HepG2 (cell line): ENCODE results near the gene TMEM63B. TPM values are rescaled to one million over a fixed set of nuclear protein-coding genes. Genes with fewer than 3 reads are reported as not detected.

ENCODE experiments used
- ATM ChIP-seq: fragments of 450-650 bp; IDR thresholded peaks from 2 replicates; pipeline ENCODE4 v1.7.1; 2017; ENCODE audit warnings: mild to moderate bottlenecking, borderline replicate concordance
- CBFB ChIP-seq: sonication (generic); formaldehyde crosslinking; IDR thresholded peaks from 2 replicates; pipeline ENCODE4 v1.4.0; 2020; ENCODE audit warnings: missing genetic modification reagents
- FLYWCH1 ChIP-seq: sonication (generic); formaldehyde crosslinking; IDR thresholded peaks from 2 replicates; pipeline ENCODE4 v1.8.1; 2023; ENCODE audit warnings: mild to moderate bottlenecking, missing genetic modification reagents
- HBP1 ChIP-seq: IDR thresholded peaks from 2 replicates; pipeline ENCODE4 v1.6.1; 2016; ENCODE audit warnings: low read depth, control low read depth
- HDAC1 ChIP-seq: sonication (generic); formaldehyde crosslinking; IDR thresholded peaks from 2 replicates; pipeline ENCODE4 v1.5.1; 2020; ENCODE audit warnings: mild to moderate bottlenecking, missing genetic modification reagents
- JUN ChIP-seq: sonication (generic); formaldehyde crosslinking; IDR thresholded peaks from 2 replicates; pipeline ENCODE4 v1.4.0; 2020; ENCODE audit warnings: mild to moderate bottlenecking, missing genetic modification reagents
- MAZ ChIP-seq, 2 experiments: sonication (generic) in 1 of 2; formaldehyde crosslinking in 1 of 2; IDR thresholded peaks; 2 replicates each; pipeline versions ENCODE4 v1.5.0 to v1.6.1; 2012 to 2020; ENCODE audit warnings: low read depth in 2 of 2, mild to moderate bottlenecking in 2 of 2, borderline replicate concordance in 1 of 2, improper control_type of control experiment in 1 of 2, low read length in 1 of 2, missing genetic modification reagents in 1 of 2, moderate library complexity in 1 of 2
- MLX ChIP-seq: IDR thresholded peaks from 2 replicates; pipeline ENCODE4 v1.6.1; 2016
- SP5 ChIP-seq: IDR thresholded peaks from 2 replicates; pipeline ENCODE4 v1.6.1; 2016; ENCODE audit warnings: low read depth, borderline replicate concordance
- ZBTB33 ChIP-seq: sonication (generic); formaldehyde crosslinking; IDR thresholded peaks from 2 replicates; pipeline ENCODE4 v1.4.0; 2020; ENCODE audit warnings: missing genetic modification reagents
- ZFY ChIP-seq: sonication (generic); formaldehyde crosslinking; IDR thresholded peaks from 2 replicates; pipeline ENCODE4 v1.4.0; 2020; ENCODE audit warnings: missing genetic modification reagents
- ZKSCAN5 ChIP-seq: sonication (generic); formaldehyde crosslinking; IDR thresholded peaks from 2 replicates; pipeline ENCODE4 v1.5.1; 2020; ENCODE audit warnings: mild to moderate bottlenecking, missing genetic modification reagents
- ZNF207 ChIP-seq: fragments of 450-650 bp; IDR thresholded peaks from 2 replicates; pipeline ENCODE4 v1.6.1; 2016; ENCODE audit warnings: antibody characterized with exemption, borderline replicate concordance
- ZNF572 ChIP-seq: sonication (generic); formaldehyde crosslinking; IDR thresholded peaks from 2 replicates; pipeline ENCODE4 v1.5.1; 2020; ENCODE audit warnings: mild to moderate bottlenecking, missing genetic modification reagents
- ZNF740 ChIP-seq: sonication (generic); formaldehyde crosslinking; IDR thresholded peaks from 2 replicates; pipeline ENCODE4 v1.4.0; 2020; ENCODE audit warnings: missing genetic modification reagents
- ZSCAN29 ChIP-seq: sonication (generic); formaldehyde crosslinking; conservative IDR thresholded peaks from 2 replicates; pipeline ENCODE4 v1.4.0; 2020; ENCODE audit warnings: mild to moderate bottlenecking, missing genetic modification reagents
- polyA plus RNA-seq, 8 experiments: library from polyadenylated mRNA; depleted of rRNA in 3 of 8; stranded (reverse) in 7 of 8; unstranded in 1 of 8; fragments of >200 nt; fragmentation: Illumina TruSeq in 4 of 8; extraction: Trizol in 4 of 8; gene quantifications; 2 replicates each; pipeline versions ENCODE4 v1.2.1 to v1.2.3, GENCODE V29; 2011 to 2016; ENCODE audit warnings: low read depth in 4 of 8, missing spikeins in 1 of 8, mixed read lengths in 1 of 8; ENCODE audit not compliant: insufficient read depth in 1 of 8
- total RNA-seq, 5 experiments: library from RNA; depleted of rRNA; stranded (reverse); fragments of >200 nt; fragmentation: Illumina TruSeq; extraction: Trizol; gene quantifications; 2 replicates each; pipeline ENCODE4 v1.2.3, GENCODE V29; 2016; ENCODE audit warnings: low read depth in 1 of 5
- TF ChIP-seq, protein P1 (sequence below): sonication (generic); formaldehyde crosslinking; IDR thresholded peaks from 2 replicates; pipeline ENCODE4 v1.8.1; 2023; ENCODE audit warnings: mild to moderate bottlenecking, inconsistent platforms, moderate library complexity, missing genetic modification reagents, borderline replicate concordance
- TF ChIP-seq, protein P2 (sequence below): sonication (generic); formaldehyde crosslinking; IDR thresholded peaks from 2 replicates; pipeline ENCODE4 v1.9.0; 2021; ENCODE audit warnings: missing genetic modification reagents, mild to moderate bottlenecking, borderline replicate concordance
- TF ChIP-seq, protein P3 (sequence below): sonication (generic); formaldehyde crosslinking; IDR thresholded peaks from 2 replicates; pipeline ENCODE4 v1.4.0; 2020; ENCODE audit warnings: mild to moderate bottlenecking, missing genetic modification reagents

TMEM63B gene
- total and polyA plus RNA-seq, 2 of the 13 experiments (the other 11 are each of a cell fraction or from before 2014, with no cell fraction given) = 27.4 to 75.8 TPM

DNA sequence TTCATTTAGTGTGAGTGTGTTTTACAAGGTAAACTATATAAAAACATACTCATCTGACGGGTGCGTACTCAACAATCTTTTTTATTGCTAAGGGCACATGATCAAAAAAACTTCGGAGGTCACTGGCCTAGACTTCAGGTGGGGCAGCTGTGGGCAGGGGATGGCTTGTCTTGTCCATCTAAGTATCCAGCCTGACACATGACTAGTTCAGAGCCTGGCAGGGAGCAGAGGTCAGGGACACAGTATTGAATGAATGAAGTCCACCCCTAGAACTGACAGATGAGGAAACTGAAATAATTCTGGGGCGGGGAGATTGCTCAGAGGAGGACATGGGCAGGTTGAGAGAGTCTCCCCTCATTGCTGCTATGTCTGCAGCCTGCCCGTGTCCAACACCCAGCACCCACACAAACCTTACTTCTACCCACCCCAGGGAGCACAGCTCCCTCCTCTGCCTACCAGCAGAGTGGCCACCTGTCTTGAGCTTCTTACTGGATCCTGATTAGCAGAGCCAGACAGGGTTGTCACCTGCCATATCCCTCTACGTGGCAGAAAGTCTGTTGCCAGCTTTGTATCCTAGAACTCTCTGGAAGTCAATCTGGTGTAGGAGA lies 49.0 kb upstream of the TMEM63B start (continued):
- TF ChIP-seq, protein P1, sequence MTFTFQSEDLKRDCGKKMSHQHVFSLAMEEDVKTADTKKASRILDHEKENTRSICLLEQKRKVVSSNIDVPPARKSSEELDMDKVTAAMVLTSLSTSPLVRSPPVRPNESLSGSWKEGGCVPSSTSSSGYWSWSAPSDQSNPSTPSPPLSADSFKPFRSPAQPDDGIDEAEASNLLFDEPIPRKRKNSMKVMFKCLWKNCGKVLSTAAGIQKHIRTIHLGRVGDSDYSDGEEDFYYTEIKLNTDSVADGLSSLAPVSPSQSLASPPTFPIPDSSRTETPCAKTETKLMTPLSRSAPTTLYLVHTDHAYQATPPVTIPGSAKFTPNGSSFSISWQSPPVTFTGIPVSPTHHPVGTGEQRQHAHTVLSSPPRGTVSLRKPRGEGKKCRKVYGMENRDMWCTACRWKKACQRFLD (CRISPR knock-in tag) = no peak
- TF ChIP-seq HBP1 (CRISPR knock-in tag) (peak; percentile 60; the same call in 1 of the 2 replicates), SP5 (CRISPR knock-in tag) (peak; percentile 34; the same call in 1 of the 2 replicates), ZNF572 (CRISPR knock-in tag) (no peak; the same call in 1 of the 2 replicates), MLX (CRISPR knock-in tag) (no peak), ZKSCAN5 (no peak), FLYWCH1 (CRISPR knock-in tag) (no peak), ZNF740 (CRISPR knock-in tag) (no peak), ATM (no peak), ZFY (CRISPR knock-in tag) (no peak), CBFB (CRISPR knock-in tag) (no peak), JUN (no peak), HDAC1 (peak; percentile 63; the same call in 1 of the 2 replicates), ZNF207 (no peak), MAZ (IDR thresholded peaks at IDR 0.05; ENCODE audit: borderline replicate concordance, low read depth, low read length) (no peak), MAZ (CRISPR knock-in tag; IDR thresholded peaks at IDR 0.05; ENCODE audit: low read depth) (no peak), ZBTB33 (CRISPR knock-in tag) (no peak), ZSCAN29 (CRISPR knock-in tag) (0 out of 2 replicates have a peak, but pooled peaks have one; percentile 71)
- TF ChIP-seq, protein P2, sequence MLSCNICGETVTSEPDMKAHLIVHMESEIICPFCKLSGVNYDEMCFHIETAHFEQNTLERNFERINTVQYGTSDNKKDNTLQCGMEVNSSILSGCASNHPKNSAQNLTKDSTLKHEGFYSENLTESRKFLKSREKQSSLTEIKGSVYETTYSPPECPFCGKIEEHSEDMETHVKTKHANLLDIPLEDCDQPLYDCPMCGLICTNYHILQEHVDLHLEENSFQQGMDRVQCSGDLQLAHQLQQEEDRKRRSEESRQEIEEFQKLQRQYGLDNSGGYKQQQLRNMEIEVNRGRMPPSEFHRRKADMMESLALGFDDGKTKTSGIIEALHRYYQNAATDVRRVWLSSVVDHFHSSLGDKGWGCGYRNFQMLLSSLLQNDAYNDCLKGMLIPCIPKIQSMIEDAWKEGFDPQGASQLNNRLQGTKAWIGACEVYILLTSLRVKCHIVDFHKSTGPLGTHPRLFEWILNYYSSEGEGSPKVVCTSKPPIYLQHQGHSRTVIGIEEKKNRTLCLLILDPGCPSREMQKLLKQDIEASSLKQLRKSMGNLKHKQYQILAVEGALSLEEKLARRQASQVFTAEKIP (CRISPR knock-in tag) = no peak
- TF ChIP-seq, protein P3, sequence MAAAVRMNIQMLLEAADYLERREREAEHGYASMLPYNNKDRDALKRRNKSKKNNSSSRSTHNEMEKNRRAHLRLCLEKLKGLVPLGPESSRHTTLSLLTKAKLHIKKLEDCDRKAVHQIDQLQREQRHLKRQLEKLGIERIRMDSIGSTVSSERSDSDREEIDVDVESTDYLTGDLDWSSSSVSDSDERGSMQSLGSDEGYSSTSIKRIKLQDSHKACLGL (CRISPR knock-in tag) = no peak
